Breast epithelium (tissue), 4 donors: ENCODE measurements around the gene MKNK1. TPM values are rescaled to one million over a fixed set of nuclear protein-coding genes. Genes with fewer than 3 reads are reported as not detected.
A peak's percentile ranks its signal among the peaks of the same experiment; 100 is the strongest.

ENCODE experiments used
- DNase-seq, 2 donors: peaks; one replicate each; pipeline ENCODE4 v3.0.0-alpha.2; 2019; ENCODE audit warnings: low spot score in 2 of 2
- H3K27ac ChIP-seq, 2 donors: fragments of 200-600 bp; sonication (generic) in 1 of 2; one replicate each; pipeline ENCODE4 v1.5.1; 2016 to 2019; ENCODE audit warnings: mild to moderate bottlenecking in 1 of 2
- H3K27me3 ChIP-seq, 2 donors: fragments of 200-600 bp; sonication (generic) in 1 of 2; one replicate each; pipeline versions ENCODE4 v1.5.1 to v1.6.0; 2017 to 2019; ENCODE audit warnings: control low read depth in 1 of 2, mild to moderate bottlenecking in 1 of 2
- H3K36me3 ChIP-seq: fragments of 200-600 bp; one replicate; pipeline ENCODE4 v1.5.1; 2019
- H3K4me1 ChIP-seq, 2 donors: fragments of 200-600 bp; sonication (generic); one replicate each; pipeline ENCODE4 v1.5.1; 2016 to 2019; ENCODE audit warnings: control low read depth in 1 of 2
- H3K4me3 ChIP-seq, 3 donors: fragments of 200-600 bp; sonication (generic); 1 replicate in 2 of 3; 2 replicates in 1 of 3; pipeline ENCODE4 v1.5.1; 2016 to 2019; ENCODE audit warnings: mild to moderate bottlenecking in 3 of 3, moderate library complexity in 2 of 3
- H3K9me3 ChIP-seq, 2 donors: fragments of 200-600 bp; sonication (generic) in 1 of 2; one replicate each; pipeline ENCODE4 v1.5.1; 2016 to 2019; ENCODE audit warnings: control low read depth in 1 of 2
- CTCF ChIP-seq, 3 donors: fragments of 450-650 bp; IDR thresholded peaks; one replicate each; pipeline ENCODE4 v1.5.1; 2016 to 2017; ENCODE audit warnings: antibody characterized with exemption in 3 of 3, mild to moderate bottlenecking in 3 of 3, moderate library complexity in 3 of 3
- POLR2A ChIP-seq: fragments of 450-650 bp; IDR thresholded peaks from one replicate; pipeline ENCODE4 v1.6.1; 2016; ENCODE audit warnings: antibody characterized with exemption, mild to moderate bottlenecking, moderate library complexity
- POLR2AphosphoS5 ChIP-seq, 3 donors: sonication (generic); formaldehyde crosslinking; IDR thresholded peaks; one replicate each; pipeline ENCODE4 v1.6.1; 2017; ENCODE audit warnings: antibody characterized with exemption in 3 of 3
- intact Hi-C: fragments of 100-400 bp; cut with DNase I; formaldehyde crosslinking; loops from one replicate; pipeline ENCODE4 v1.15.1; 2023; ENCODE audit warnings: low total_unique reads
- total RNA-seq, 3 donors: library from RNA; depleted of rRNA; stranded (reverse); fragments of >200 nt; gene quantifications; one replicate each; pipeline ENCODE4 v1.1.0, GENCODE V29; 2016

MKNK1 gene
- total RNA-seq, 3 donors from 2014 or later = 34.7 to 51.5 (median 47.2) TPM

GRCh38 chr1:46524843-46525242 lies 79.2 kb downstream of the MKNK1 start:
- Histone ChIP-seq H3K9me3 (no peaks in the 10 kb centered on the region), H3K27me3 (peaks cover 0 to 9% of the 10 kb centered on the region in 2 donors), H3K36me3 (no peaks in the 10 kb centered on the region), H3K4me1 (peaks cover 0 to 8% of the 10 kb centered on the region in 2 donors), H3K4me3 (no peak overlapping the region), H3K27ac (no peak overlapping the region)
- intact Hi-C loops = loop anchor here (10.0 kb wide), 1 partner anchor 470 kb away; no protein-coding TSS in a partner anchor
- DNase-seq = no peak
- TF ChIP-seq POLR2AphosphoS5 (IDR thresholded peaks at IDR 0.05) = no peak
- TF ChIP-seq CTCF (IDR thresholded peaks at IDR 0.05) = no peak
- TF ChIP-seq POLR2A = no peak

GRCh38 chr1:46523496-46524353 lies 80.3 kb downstream of the MKNK1 start:
- intact Hi-C loops = loop anchor here (10.0 kb wide), 1 partner anchor 469 kb away; no protein-coding TSS in a partner anchor
- no peak for DNase-seq
- no peak for TF ChIP-seq POLR2AphosphoS5 (IDR thresholded peaks at IDR 0.05)
- no peak for TF ChIP-seq CTCF (IDR thresholded peaks at IDR 0.05)
- TF ChIP-seq POLR2A = no peak
- Histone ChIP-seq H3K36me3 (no peaks in the 10 kb centered on the region), H3K9me3 (no peaks in the 10 kb centered on the region), H3K27me3 (peaks cover 0 to 7% of the 10 kb centered on the region in 2 donors), H3K4me3 (no peak overlapping the region), H3K27ac (no peak overlapping the region), H3K4me1 (peaks cover 0 to 8% of the 10 kb centered on the region in 2 donors)

GRCh38 chr1:46522969-46523320 lies 81.1 kb downstream of the MKNK1 start:
- Histone ChIP-seq H3K9me3 (no peaks in the 10 kb centered on the region), H3K27ac (peak overlapping the region in 1 of 2 donors; percentile 48), H3K36me3 (no peaks in the 10 kb centered on the region), H3K4me1 (peaks cover 0 to 8% of the 10 kb centered on the region in 2 donors), H3K4me3 (no peak overlapping the region), H3K27me3 (no peaks in the 10 kb centered on the region)
- no peak for DNase-seq
- intact Hi-C loops = loop anchor here (10.0 kb wide), 1 partner anchor 468 kb away; no protein-coding TSS in a partner anchor
- TF ChIP-seq POLR2AphosphoS5 (IDR thresholded peaks at IDR 0.05) (no peak), CTCF (IDR thresholded peaks at IDR 0.05) (no peak), POLR2A (no peak)

- DNase-seq = peak; percentile 46 to 60
- intact Hi-C loops = loop anchor here (10.0 kb wide), 1 partner anchor 468 kb away; no protein-coding TSS in a partner anchor
- TF ChIP-seq POLR2AphosphoS5 (IDR thresholded peaks at IDR 0.05) = peak in 1 of 3 donors; percentile 10
- no peak for TF ChIP-seq CTCF (IDR thresholded peaks at IDR 0.05)
- H3K4me3 ChIP-seq = no peak overlapping the region
- H3K27ac ChIP-seq = peak overlapping the region in 1 of 2 donors; percentile 48
- H3K36me3 ChIP-seq = no peaks in the 10 kb centered on the region
- H3K9me3 ChIP-seq = no peaks in the 10 kb centered on the region
- H3K4me1 ChIP-seq = peaks cover 0 to 8% of the 10 kb centered on the region in 2 donors
- H3K27me3 ChIP-seq = no peaks in the 10 kb centered on the region
Measured at GRCh38 chr1:46522184-46522968, 81.7 kb downstream of the MKNK1 start.
